Duodenal mucosa (tissue), 2 donors: Measurements from ENCODE around the gene AFM.
"Not testable (repeated sequence)": the region's sequence is repeated elsewhere in the genome, so short reads cannot be mapped to it uniquely, and the experiment has no call there.

Source experiments
- H3K27ac ChIP-seq: one replicate; pipeline ENCODE4 v1.7.0; 2013; ENCODE audit warnings: low read depth, low read length
- H3K27me3 ChIP-seq, 2 donors: one replicate each; pipeline ENCODE4 v1.7.0; 2013; ENCODE audit warnings: low read length in 2 of 2, control low read depth in 1 of 2; ENCODE audit not compliant: insufficient read depth in 2 of 2, control insufficient read depth in 1 of 2
- H3K36me3 ChIP-seq, 2 donors: one replicate each; pipeline ENCODE4 v1.7.0; 2013; ENCODE audit warnings: low read length in 2 of 2, control low read depth in 1 of 2; ENCODE audit not compliant: insufficient read depth in 2 of 2, control insufficient read depth in 1 of 2
- H3K4me1 ChIP-seq, 2 donors: one replicate each; pipeline ENCODE4 v1.7.0; 2013; ENCODE audit warnings: low read length in 2 of 2, control low read depth in 1 of 2; ENCODE audit not compliant: insufficient read depth in 2 of 2, control insufficient read depth in 1 of 2
- H3K4me3 ChIP-seq, 2 donors: one replicate each; pipeline ENCODE4 v1.7.0; 2013; ENCODE audit warnings: low read length in 2 of 2, low read depth in 1 of 2
- H3K9ac ChIP-seq, 2 donors: one replicate each; pipeline ENCODE4 v1.7.0; 2013; ENCODE audit warnings: low read length in 2 of 2, low read depth in 1 of 2
- H3K9me3 ChIP-seq, 2 donors: one replicate each; pipeline ENCODE4 v1.7.0; 2013; ENCODE audit warnings: low read length in 2 of 2, control low read depth in 1 of 2; ENCODE audit not compliant: control insufficient read depth in 1 of 2

Gene AFM

DNA sequence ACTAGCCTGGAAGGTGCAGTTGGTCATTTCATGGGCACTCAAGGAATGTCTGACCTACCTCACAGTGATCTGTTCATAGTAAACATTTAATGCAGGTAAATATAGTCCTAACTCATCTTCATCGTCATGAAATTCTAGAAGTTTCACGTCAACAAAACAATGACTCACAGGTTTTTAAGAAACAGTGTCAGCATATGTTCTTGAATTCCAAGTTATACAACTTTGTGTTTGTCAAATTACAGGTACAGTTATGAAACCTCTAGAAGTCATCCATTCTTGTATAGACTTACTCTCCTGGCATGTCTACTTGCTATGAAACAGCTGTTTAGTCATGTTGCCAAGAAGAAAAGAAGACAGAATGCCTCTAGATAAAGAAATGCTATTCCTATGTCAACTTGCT, 46.6 kb downstream of the AFM start:
- Histone ChIP-seq H3K4me1 (no peaks in the 10 kb centered on the region), H3K9ac (no peak overlapping the region), H3K9me3 (no peaks in the 10 kb centered on the region), H3K4me3 (no peak overlapping the region), H3K36me3 (no peaks in the 10 kb centered on the region), H3K27ac (no peak overlapping the region), H3K27me3 (no peaks in the 10 kb centered on the region)

DNA sequence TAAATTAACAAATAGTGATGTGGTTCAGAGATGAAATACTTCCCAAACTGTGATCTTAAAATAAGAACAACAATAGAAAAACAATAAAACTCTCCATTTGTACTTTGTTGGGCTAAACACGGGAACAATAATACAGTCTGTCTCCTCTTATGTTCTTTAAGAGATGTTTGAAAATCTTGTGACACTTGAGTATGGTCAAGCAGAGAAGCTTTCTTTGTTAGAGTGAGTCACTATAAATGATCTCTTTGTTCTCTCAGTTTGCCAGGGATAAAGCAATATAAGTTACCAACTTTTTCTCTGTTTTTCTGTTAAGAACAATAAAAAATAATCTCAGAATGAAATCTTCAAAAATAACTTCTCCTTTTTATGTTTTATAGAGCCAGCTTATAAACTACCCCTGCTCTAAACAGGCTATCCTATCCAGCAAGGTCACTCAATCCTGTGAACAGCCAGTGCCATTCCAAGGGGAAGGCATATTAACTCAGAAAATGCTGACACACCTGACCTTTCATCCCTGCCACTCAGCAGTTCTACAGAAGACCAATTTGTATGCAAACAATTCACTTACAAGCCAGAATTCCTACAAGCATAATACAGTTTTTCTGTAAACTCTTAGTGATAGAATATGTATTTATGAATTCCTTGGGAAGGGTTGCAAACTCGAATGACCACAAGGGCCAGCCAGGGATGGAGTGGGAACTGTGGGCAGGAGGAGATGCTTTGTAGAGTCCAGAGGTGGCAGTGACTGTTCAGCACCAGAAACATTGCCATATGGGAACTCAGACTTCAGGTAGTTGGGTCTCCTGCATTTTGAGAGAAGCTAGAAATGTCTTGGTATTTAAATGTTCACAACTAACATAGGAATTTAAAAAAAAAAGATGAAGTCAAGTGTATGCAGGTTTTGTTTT, 52.2 kb downstream of the AFM start:
- H3K9ac ChIP-seq, result no peak overlapping the region
- no peaks in the 10 kb centered on the region for H3K36me3 ChIP-seq
- no peaks in the 10 kb centered on the region for H3K9me3 ChIP-seq
- no peaks in the 10 kb centered on the region for H3K27me3 ChIP-seq
- H3K4me1 ChIP-seq, result peaks cover 0 to 26% of the 10 kb centered on the region in 2 donors
- no peak overlapping the region for H3K4me3 ChIP-seq
- no peak overlapping the region for H3K27ac ChIP-seq

DNA sequence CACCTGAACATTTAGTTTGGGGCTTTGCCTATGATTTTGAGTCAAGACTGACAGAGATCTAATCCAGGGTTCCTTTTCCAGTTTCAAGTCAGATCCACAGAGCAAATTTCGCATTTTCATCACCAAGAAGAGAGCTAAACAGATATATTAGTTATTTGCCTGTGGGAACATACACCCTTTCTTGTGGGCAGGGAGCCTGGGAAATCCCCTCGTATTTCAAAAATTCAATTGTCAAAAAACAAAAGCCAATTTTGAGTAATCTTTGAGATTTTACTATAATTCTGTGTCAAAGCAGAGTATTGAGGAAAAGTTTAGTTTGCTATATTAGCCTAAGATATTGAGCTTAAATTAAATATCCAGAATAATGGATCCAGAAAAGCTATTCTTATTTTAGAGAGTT, 56.6 kb downstream of the AFM start:
- no peaks in the 10 kb centered on the region for H3K27me3 ChIP-seq
- no peaks in the 10 kb centered on the region for H3K36me3 ChIP-seq
- no peak overlapping the region for H3K9ac ChIP-seq
- no peak overlapping the region for H3K4me3 ChIP-seq
- no peak overlapping the region for H3K27ac ChIP-seq
- H3K9me3 ChIP-seq, result no peaks in the 10 kb centered on the region
- peaks cover 0 to 26% of the 10 kb centered on the region in 2 donors for H3K4me1 ChIP-seq

DNA sequence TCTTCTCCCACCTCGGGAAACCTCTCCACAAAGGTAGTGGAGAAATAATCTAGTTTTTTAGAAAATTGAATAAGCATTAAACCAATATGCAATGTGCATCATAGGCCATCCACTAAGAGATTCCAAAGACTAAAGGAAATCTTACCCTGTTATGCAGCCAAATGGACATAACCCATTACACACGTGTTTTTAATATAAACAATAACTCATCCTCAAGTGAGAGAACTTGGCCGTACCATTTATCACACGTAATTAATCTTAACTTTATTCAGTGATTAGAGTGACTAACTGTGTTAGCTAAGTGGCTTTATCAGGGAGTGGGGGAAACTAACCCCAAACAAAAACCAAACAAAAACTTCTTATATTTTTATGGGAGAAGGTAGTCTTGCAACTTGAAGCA, 57.8 kb downstream of the AFM start:
- Histone ChIP-seq H3K36me3 (no peaks in the 10 kb centered on the region), H3K9me3 (no peaks in the 10 kb centered on the region), H3K4me1 (peaks cover 0 to 14% of the 10 kb centered on the region in 2 donors), H3K27me3 (no peaks in the 10 kb centered on the region), H3K4me3 (no peak overlapping the region), H3K27ac (no peak overlapping the region), H3K9ac (no peak overlapping the region)

DNA sequence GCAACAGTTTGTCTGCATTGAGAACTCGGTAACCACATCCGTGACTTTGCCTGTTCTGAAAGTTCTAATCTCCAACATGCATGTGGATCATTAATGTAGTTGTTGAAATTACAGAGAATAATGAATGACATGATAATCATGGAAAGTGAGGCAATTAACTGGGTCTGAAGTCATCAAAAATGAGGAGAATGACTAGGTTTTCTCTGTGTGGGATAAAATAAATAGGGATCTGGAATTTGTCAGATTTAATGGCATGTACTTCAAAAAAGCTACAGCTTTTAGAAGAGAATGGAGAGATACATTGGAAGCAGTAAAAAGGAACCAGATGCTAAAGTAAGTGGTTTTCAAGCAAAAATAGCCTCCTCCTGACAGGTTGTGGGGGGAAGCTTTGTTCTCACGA, 59.3 kb downstream of the AFM start:
- Histone ChIP-seq H3K27me3 (no peaks in the 10 kb centered on the region), H3K4me1 (peaks cover 0 to 5% of the 10 kb centered on the region in 2 donors), H3K36me3 (no peaks in the 10 kb centered on the region), H3K4me3 (no peak overlapping the region), H3K9ac (no peak overlapping the region), H3K27ac (no peak overlapping the region), H3K9me3 (no peaks in the 10 kb centered on the region)

DNA sequence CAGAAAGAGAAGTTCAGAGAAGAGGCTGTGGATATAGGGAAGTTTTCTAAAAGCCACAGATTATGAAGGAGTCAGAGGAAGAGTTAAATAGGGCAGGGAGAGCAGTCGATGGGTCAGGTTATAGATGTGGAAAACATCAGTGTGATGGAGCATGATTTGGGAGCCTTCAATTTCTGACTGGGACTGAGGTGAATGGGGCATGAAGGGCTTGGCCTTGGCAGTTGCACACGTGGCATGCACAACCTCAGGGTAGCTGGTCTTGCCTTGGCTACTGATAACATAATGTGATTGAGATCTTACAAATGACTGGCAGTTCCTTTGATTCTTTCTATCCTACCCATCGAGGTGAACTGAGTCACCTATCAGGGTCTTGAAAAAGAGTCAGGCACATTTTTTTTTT, 59.7 kb downstream of the AFM start:
- H3K27ac ChIP-seq, result no peak overlapping the region
- no peaks in the 10 kb centered on the region for H3K9me3 ChIP-seq
- no peaks in the 10 kb centered on the region for H3K27me3 ChIP-seq
- no peak overlapping the region for H3K9ac ChIP-seq
- H3K36me3 ChIP-seq, result no peaks in the 10 kb centered on the region
- H3K4me1 ChIP-seq, result peaks cover 0 to under 1% of the 10 kb centered on the region in 2 donors
- no peak overlapping the region for H3K4me3 ChIP-seq

DNA sequence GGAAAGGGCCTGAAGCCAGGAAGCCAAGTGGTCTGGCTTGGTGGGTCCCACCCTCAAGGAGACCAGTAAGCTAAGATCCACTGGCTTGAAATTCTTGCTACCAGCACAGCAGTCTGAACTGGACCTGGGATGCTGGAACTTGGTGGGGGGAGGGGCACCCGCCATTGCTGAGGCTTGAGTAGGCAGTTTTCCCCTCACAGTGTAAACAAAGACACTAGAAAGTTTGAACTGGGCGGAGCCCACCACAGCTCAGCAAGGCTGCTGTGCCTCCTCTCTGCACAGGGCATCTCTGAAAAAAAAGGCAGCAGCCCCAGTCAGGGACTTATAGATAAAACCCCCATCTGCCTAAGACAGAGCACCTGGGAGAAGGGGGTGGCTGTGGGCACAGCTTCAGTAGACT, 63.1 kb downstream of the AFM start:
- Histone ChIP-seq H3K36me3 (no peaks in the 10 kb centered on the region), H3K4me1 (no peaks in the 10 kb centered on the region), H3K9ac (no peak overlapping the region), H3K9me3 (no peaks in the 10 kb centered on the region), H3K27ac (no peak overlapping the region), H3K27me3 (no peaks in the 10 kb centered on the region), H3K4me3 (no peak overlapping the region)

DNA sequence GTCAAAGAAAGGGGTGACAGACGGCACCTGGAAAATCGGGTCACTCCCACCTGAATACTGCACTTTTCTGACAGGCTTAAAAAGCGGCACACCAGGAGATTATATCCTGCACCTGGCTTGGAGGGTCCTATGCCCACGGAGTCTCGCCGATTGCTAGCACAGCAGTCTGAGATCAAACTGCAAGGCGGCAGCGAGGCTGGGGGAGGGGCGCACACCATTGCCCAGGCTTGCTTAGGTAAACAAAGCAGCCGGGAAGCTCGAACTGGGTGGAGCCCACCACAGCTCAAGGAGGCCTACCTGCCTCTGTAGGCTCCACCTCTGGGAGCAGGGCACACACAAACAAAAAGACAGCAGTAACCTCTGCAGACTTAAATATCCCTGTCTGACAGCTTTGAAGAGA, 69.3 kb downstream of the AFM start:
- not testable (repeated sequence) for H3K27ac ChIP-seq, H3K36me3 ChIP-seq, H3K9ac ChIP-seq, H3K9me3 ChIP-seq, H3K4me1 ChIP-seq, H3K4me3 ChIP-seq, H3K27me3 ChIP-seq
